NCI-H2227 treated with DMSO at 0.1 percent for 48 hours (cell line): ENCODE data around the gene ZNF675.
A peak's percentile ranks its signal among the peaks of the same experiment; 100 is the strongest.
"Not testable (repeated sequence)": the region's sequence is repeated elsewhere in the genome, so short reads cannot be mapped to it uniquely, and the experiment has no call there.

Source experiments
- DNase-seq: peaks from one replicate; lab custom pipeline; 2025; lab: John Stamatoyannopoulos, UW

The ZNF675 gene

DNA sequence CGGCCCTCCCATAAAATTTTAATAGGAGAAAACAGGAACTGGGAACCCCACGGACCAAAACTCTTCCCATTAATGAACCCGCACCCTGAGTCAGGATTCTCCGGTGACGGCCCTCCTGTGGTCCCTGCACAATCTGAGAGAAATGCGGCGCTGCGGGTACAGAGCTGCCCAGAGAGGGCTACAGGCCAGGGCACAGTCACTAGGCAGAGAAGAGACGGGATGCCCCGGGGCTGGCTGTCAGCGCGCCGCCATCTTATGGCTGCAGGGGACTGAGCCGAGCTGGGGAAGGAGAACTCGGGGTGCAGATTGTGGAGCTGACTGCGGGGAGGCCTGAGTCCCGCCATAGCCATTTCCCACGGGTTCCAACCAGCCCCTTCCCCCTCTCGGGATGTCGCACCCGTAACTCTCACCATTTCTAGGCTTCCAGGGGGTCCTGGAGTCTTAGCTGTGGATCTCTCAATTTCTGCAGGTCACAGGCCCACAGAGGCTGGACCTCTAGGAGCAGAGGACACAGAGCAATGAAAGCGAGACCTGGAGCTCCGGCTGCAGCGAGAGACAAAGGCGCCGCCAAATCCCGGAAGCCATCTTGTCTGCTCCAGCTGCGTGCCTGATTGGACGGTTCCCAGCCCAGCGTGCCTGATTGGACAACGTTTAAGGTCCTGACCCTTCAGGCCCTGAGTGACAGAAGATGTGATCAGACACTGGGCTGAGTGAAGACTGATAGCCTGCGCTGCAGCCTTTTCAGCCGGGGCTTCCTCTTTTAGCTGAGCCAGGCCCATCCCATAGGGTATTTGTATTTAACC is at the start of gene ZNF675:
TSS of gene ZNF675 (minus strand) at position 592 of the 803 bp plus-strand sequence. CDS start at position 413, 179 bp downstream.
- peak; percentile 75 for DNase-seq

DNA sequence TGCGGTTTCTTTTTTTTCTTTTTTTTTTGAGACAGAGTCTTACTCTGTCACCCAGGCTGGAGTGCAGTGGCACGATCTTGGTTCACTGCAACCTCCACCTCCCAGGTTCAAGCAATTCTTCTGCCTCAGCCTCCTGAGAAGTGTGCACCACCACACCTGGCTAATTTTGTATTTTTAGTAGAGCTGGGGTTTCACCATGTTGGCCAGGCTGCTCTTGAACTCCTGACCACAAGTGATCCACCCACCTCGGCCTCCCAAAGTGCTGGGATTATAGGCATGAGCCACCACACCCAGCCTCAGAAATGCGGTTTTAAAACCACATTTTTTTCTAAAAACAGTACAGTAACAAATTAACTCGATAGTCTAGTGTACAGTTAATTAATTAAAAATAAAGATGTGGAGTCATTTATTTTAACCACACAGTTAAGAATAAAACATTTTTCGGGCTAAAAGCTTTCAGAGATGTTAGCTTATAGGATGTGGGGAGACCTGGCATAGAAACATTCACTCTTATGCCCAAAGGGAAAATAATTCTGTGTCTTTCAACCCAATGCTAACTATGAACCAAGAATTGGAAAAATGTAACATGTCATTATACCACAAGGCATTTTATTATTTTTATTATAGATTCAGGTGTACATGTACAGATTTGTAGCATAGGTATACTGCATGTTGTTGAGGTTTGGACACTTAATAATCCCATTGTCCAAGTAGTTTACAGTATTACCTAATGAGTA is 43.9 kb upstream of the ZNF675 start:
- DNase-seq = not testable (repeated sequence)

DNA sequence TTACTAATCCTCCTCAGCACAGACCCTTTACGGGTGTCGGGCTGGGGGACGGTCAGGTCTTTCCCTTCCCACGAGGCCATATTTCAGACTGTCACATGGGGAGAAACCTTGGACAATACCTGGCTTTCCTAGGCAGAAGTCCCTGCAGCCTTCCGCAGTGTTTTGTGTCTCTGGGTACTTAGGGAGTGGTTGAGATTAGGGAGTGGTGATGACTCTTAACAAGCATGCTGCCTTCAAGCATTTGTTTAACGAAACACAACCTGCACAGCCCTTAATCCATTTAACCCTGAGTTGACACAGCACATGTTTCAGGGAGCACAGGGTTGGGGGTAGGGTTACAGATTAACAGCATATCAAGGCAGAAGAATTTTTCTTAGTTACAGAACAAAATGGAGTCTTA is 37.1 kb upstream of the ZNF675 start:
- DNase-seq = not testable (repeated sequence)

DNA sequence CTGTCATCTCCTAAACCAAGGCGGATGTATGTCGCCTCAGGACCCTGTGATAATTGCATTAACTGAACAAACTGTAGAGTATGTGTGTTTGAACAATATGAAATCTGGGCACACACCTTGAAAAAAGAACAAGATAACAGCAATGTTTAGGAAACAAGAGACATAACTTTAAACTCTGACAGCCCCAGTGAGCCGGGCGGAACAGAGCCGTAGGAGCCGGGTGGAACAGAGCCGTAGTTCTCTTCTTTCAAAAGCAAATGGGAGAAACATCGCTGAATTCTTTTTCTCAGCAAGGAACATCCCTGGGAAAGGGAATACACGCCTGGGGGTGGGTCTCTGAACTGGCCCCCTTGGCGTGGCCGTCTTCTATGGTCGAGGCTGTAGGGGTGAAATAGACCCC is 31.8 kb upstream of the ZNF675 start:
- DNase-seq = no peak

DNA sequence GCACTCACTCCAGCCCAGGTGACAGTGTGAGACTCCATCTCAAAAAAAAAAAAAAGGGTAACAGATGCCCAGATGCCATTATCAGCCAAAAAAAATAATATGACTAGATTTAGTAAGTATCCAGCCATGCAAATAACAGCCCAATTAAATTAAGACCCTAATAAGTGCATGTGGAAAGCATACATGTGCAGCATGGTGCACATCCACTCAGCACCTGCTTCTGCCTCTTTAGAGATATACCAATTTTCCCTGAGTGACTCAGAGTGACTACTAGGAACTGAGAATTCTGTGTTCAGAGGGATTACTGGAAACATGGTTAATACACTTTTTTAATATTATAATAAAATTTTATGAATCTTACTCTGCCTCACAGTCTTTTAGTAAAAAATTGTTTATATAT is 29.8 kb upstream of the ZNF675 start:
- DNase-seq = no peak

DNA sequence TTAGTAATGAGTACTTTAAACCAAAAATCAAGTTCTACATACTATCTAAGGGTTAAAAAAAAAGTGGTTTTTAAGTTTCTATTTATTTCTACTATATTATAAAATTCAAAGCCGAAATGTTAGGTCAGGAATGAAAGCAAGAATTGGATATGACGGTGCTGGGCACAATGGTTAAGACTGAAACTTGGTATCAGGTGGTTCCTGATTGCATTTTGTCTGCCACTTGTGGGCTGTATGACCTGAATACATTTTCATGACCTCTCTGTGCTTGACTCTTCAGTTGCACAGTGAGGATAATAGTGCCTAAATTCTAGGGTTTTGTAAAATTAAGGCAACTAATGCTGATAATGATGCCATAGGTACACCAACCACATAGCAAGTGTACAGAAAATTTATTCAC is 22.3 kb upstream of the ZNF675 start:
- DNase-seq = no peak

DNA sequence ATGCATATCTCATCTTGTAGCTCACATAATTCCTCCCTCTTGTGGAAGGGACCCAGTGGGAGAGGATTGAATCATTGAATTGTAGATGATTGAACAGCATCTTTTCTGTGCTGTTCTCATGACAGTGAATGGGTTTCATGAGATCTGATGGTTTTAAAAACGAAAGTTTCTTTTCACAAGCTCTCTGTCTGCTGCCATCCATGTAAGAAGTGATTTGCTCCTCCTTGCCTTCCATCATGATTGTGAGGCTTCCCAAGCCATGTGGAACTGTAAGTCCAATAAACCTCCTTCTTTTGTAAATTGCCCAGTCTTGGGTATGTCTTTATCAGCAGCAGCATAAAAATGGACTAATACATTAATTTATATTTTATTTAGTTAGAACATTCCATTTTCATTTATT is 19.6 kb upstream of the ZNF675 start:
- no peak for DNase-seq

DNA sequence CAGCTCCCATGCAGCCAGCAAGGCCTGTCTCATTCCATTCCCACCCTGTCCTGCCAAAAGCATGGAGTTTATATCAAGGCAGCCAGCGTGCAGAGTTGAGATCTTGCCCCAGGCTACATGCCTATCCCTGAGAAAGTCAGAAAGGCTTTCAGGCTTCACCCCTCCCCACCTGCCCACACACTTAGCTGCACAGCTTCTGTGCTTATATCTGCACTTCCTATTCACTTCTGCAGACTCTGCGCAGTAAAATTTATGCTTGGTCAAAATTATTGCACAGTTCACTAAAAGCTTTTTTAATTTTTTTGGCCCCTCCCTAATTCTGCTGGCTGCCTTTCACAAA is 12.5 kb upstream of the ZNF675 start:
- DNase-seq = no peak

DNA sequence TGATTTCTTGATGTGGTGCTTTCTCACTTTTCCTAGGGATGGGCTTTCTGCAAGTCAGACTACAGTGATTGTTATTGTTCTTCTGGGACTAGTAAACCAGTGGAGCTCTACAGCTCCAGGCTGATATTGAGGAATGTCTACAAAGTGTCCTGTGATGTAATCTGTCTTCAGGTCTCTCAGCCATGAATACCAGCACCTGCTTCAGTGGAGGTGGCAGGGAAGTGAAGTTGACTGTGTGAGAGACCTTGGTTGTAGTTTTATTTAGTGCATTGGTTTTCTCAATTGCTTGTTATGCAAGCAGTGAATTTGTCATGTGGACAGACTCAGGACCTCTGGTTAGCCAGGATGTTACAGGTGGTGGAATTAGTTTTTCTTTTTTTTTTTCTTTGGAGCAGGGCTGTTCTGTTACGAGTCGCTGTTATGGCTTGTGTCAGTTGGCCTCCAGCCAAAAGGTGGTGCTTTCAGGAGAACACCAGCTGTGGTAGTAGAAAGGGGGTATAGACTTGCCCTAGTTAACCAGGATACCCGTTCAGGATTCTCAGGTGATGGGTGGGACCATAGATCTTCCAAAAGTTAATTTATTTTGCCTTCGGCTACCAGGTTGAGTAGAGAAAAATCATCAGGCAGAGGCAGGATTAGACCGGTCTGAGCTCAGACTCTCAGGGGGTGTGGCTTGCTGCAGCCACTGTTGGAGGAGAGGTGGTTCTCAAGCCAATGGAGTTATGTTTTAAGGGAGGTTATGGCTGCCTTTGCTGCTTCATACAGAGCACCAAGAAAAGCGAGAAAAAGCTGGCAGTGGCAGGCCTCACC is 11.9 kb upstream of the ZNF675 start:
- no peak for DNase-seq

DNA sequence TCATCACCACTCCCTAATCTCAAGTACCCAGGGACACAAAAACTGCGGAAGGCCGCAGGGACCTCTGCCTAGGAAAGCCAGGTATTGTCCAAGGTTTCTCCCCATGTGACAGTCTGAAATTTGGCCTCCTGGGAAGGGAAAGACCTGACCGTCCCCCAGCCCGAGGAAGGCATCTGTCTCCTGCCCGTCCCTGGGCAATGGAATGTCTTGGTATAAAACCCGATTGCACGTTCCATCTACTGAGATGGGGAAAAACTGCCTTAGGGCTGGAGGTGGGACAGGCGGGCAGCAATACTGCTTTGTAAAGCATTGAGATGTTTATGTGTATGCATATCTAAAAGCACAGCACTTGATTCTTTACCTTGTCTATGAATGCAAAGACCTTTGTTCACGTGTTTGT is 5.9 kb upstream of the ZNF675 start:
- not testable (repeated sequence) for DNase-seq

DNA sequence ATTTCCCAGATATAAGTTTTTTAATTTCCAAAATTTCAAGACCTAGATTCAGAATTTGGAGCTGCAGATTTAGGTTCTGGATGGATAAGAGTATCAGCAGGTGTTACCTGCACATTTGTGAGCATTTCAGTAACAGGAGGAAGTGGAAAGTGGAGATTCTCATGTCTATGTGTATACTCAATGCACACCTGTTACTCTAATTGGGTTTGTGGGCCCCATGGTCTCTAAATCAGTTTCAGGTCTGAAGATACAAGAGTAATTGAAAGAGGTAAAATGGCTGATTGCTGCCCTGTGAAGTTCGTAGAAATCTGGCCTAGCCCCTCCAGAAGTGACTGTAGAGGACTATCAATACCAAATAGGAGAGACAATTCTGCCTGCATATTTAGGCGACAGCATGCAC is 13.9 kb downstream of the ZNF675 start:
- DNase-seq = no peak

DNA sequence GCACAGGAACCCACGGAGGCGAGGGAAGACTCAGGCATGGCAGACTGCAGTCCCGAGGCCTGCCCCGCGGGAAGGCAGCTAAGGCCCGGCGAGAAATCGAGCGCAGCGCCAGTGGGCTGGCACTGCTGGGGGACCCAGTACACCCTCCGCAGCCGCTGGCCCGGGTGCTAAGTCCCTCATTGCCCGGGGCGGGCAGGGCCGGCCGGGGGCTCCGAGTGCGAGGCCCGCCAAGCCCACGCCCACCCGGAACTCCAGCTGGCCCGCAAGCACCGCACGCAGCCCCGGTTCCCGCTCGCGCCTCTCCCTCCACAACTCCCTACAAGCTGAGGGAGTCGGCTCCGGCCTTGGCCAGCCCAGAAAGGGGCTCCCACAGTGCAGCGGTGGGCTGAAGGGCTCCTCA is 18.4 kb downstream of the ZNF675 start:
- DNase-seq = not testable (repeated sequence)

DNA sequence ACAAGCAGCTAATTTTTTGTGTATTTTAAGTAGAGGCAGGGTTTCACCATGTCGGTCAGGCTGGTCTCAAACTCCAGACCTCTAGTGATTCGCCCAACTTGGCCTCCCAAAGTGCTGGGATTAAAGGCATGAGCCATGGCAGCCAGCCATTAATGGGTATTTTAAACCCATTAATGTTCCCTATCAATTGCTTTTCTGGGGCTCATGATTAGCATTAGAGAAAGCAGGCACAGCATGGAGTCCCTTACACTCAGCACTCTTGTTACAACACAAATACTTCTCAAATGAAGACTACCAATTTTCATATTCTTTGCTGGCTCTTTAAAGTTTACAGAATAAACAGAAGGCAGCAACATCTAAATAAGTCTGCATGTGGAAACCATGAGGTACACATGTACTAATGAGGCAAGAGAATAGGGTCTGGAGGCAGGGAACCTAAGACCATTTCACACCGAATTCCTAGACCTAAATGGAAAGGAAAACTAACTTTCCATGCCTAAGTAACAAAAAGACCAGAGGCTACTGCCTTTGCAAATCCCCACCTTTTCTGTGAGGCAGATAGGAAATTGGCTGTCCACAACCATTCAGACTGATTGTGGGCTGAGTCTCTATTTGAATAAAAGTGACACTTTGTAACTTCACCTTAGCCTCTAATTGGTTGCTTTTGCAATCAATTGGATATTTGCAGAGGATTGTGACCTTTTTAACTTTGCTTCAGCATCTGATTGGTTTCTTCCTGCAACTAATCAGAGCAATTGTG is 21.2 kb downstream of the ZNF675 start:
- no peak for DNase-seq

DNA sequence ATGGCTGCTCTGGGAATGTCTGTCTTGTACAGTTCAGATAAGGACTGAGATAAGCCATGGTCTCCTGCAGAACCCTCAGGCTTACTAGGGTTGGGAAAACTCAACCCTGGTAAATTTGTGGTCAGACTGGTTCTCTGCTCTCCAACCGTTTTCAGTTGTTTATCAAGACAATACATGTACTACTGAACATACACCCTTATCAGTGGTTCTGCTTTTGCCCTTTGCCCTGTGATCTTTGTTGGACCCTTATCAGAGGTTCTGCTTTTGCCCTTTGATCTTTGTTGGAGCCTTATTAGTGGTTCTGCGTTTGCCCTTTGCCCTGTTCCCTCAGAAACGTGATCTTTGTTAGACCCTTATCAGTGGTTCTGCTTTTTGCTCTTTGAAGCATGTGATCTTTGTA is 37.2 kb downstream of the ZNF675 start:
- not testable (repeated sequence) for DNase-seq
